GM18951 (cell line): ENCODE results near the gene DNAAF1.
"Not testable (repeated sequence)": the region's sequence is repeated elsewhere in the genome, so short reads cannot be mapped to it uniquely, and the experiment has no call there.

Experiments
- POLR2A ChIP-seq: IDR thresholded peaks from 4 replicates; pipeline ENCODE4 v1.6.1; 2011; ENCODE audit warnings: mild to moderate bottlenecking; ENCODE audit not compliant: insufficient read length, insufficient read depth; ENCODE audit errors: extremely low read depth
- in situ Hi-C: fragments of 300-500 bp; cut with MboI; formaldehyde crosslinking; loops from one replicate; pipeline ENCODE4 v1.12.0; 2022; ENCODE audit warnings: low sequenced_read_pairs, mixed read lengths, inconsistent platforms; ENCODE audit not compliant: unreplicated experiment

Gene DNAAF1

GRCh38 chr16:84191466-84191865 lies 46.4 kb downstream of the DNAAF1 start:
- no peak for TF ChIP-seq POLR2A
- in situ Hi-C loops = loop anchor here (25.0 kb wide), 1 partner anchor 229 kb away; the partner anchor contains the start of genes NECAB2 and OSGIN1

DNA sequence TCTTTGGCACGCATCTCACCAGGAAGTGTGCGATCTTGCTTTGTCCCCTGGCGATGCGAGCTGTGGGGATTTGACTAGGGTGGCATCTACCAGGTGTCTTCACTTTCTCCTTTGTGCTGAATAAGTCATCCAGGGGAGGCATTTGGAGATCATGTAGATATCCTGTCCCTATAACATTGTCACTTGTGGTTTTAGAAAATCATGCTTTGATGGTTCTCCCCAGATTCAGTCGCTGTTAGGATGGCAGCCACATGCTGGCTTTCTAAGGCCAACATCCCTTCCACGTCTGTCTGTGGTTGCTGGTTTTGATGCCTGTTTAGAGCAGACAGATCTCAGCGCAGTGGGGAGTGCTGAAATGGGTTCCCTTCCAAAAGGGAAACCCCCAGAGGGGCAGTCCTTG lies 48.4 kb downstream of the DNAAF1 start:
- in situ Hi-C loops = loop anchor here (25.0 kb wide), 1 partner anchor 231 kb away; the partner anchor contains the start of genes NECAB2 and OSGIN1
- TF ChIP-seq POLR2A = no peak

DNA sequence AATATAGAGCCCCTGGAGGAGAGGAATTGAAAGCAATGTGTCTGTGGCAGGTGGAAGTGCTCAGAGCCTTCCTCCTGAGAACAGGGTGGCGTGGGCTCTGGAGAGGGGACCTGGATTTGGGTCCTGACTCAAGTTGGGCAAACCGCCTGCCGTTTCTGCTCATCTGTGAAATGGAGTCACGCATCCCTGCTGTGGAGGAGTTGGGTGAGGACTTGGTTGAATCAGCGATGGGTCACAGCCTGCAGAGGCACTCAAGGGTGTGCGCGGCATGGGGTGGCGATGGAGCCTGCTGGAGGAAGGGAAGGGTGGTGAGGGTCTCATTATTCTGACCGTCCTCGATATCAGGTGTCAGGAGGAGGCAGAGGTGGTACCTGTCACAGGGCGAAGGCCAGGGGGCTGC lies 48.9 kb downstream of the DNAAF1 start:
- TF ChIP-seq POLR2A = no peak
- in situ Hi-C loops = loop anchor here (25.0 kb wide), 1 partner anchor 232 kb away; the partner anchor contains the start of genes NECAB2 and OSGIN1

GRCh38 chr16:84194470-84195200 lies 49.5 kb downstream of the DNAAF1 start:
- in situ Hi-C loops = loop anchor here (25.0 kb wide), 1 partner anchor 232 kb away; the partner anchor contains the start of genes NECAB2 and OSGIN1
- TF ChIP-seq POLR2A = no peak

GRCh38 chr16:84195201-84196093 lies 50.3 kb downstream of the DNAAF1 start:
- in situ Hi-C loops = loop anchor here (25.0 kb wide), 1 partner anchor 233 kb away; the partner anchor contains the start of genes NECAB2 and OSGIN1
- no peak for TF ChIP-seq POLR2A

DNA sequence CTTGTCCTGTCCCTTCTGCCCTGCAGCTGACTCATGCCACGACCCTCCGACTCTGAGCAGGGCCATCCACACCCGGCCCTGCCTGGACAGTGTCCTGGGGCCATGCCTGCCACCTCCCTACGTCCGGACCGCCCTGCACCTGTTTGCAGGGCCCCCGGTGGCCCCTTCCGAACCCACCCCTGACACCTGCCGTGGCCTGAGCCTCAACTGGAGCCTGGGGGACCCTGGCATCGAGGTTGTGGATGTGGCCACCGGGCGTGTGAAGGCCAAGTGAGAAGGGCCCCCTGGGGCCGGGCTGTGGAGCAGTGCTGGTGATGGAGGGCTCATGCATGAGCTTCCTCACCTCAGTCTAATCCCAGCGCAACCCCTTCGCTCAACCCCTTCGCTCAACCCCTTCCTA lies 51.0 kb downstream of the DNAAF1 start:
- in situ Hi-C loops = loop anchor here (25.0 kb wide), 1 partner anchor 234 kb away; the partner anchor contains the start of genes NECAB2 and OSGIN1
- TF ChIP-seq POLR2A = no peak

DNA sequence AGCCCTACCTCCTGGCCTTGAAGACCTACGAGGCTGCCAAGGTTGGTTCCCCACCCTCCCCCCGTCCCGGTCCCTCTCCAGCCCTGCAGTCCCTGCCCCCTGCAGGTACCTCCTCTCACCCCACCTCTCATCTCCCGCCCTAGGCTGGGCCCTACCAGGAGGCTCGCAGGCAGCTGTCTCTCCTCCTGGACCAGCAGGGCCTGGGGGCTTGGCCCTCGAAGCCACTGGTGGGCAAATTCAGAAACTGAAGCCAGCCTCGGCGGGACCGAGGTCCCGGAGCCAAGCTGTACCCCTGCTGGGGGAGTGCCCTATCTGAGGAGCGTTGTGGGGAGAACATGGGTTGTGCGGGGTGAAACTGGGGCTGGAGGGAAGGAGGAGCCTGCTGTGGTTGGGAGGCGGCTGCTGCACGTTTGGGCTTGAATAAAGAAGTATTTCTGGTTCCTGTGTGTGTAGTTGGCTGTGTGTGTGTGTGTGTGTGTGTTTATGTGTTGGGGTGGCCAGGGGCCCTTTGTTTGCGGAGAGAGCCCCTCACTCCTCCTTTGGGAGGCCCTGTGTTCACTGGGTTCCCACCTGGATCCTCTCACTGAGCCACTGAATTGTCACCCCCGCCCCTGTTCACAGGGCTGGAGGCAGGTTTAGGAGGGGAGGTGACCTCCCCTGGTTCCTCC lies 51.8 kb downstream of the DNAAF1 start:
- no peak for TF ChIP-seq POLR2A
- in situ Hi-C loops = loop anchor here (25.0 kb wide), 1 partner anchor 235 kb away; the partner anchor contains the start of genes NECAB2 and OSGIN1

DNA sequence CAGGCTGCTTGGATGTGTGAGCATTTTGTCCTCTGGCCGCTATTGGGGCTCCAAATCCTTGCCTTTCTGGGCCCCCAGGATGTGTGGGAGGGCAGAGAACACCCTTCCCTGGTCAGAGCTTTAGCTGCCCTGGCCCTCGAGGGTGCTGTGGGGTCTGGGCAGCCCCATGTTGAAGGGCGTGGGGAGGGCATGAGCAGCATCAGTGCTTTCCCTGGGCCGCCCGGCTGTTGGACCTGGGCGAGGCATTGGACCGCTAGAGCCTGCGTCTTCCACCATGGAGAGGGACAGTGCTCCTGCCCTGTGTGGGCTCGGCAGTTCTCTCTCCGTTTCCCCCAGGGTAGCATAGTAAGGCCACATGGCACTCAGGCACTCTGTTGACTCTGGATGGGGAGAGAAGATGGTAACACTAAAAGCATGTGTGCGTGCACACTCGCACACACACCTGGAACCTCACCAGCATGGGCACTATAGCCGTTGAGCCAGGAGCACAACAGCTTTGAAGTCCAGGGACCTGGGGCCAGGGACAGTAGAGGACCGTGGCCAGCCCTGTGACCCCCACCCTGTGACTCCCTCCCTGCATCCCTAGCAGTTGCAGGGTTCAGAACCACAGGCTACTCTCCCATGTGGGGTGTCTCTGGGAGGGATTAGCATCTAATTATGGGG lies 52.5 kb downstream of the DNAAF1 start:
- in situ Hi-C loops = loop anchor here (25.0 kb wide), 1 partner anchor 235 kb away; the partner anchor contains the start of genes NECAB2 and OSGIN1

DNA sequence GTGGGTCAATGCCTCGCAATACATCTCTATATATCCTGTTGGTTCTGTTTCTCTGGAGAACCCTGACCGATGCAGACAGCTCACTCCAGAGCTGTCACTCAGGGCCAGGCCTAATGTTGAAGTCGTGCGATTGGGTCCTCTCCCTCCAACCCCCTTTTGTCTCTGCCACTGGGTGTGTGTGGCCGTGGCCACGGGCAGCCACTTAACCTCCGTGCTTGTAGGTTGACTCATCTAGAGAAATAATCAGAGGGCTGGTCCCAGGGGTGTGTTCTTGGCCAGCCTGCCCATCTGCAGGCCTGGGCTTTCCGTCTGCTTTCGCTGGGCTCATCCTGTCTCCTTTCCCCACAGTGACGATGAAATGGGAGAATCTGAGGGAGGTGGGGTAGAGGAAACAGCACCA lies 53.3 kb downstream of the DNAAF1 start:
- in situ Hi-C loops = loop anchor here (25.0 kb wide), 1 partner anchor 236 kb away; the partner anchor contains the start of genes NECAB2 and OSGIN1
- TF ChIP-seq POLR2A = no peak

More for the DNA sequence above, 52.5 kb downstream of the DNAAF1 start:
- no peak for TF ChIP-seq POLR2A

DNA sequence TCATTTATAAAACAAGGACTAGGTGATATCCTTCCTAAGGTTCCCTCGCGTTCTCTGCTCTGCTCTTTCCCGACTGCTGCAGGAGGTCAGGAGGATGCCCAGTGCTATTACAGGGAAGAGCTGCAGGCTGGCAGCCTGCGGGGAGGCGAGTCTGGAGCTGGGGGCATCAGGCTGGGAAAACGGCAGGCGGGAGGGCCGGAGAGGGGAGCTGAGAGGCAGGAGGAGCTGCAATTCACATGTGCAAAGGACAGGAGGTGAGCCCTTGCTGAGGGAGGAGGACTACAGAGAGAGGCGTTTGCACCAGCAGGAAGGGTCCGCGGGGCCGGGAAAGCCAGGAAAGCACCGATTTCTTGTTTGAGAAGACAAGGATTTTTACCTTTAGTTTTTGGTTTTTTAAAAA lies 54.0 kb downstream of the DNAAF1 start:
- in situ Hi-C loops = loop anchor here (25.0 kb wide), 1 partner anchor 237 kb away; the partner anchor contains the start of genes NECAB2 and OSGIN1
- no peak for TF ChIP-seq POLR2A

GRCh38 chr16:84199861-84200260 lies 54.8 kb downstream of the DNAAF1 start:
- in situ Hi-C loops = loop anchor here (25.0 kb wide), 1 partner anchor 238 kb away; the partner anchor contains the start of genes NECAB2 and OSGIN1
- no peak for TF ChIP-seq POLR2A

DNA sequence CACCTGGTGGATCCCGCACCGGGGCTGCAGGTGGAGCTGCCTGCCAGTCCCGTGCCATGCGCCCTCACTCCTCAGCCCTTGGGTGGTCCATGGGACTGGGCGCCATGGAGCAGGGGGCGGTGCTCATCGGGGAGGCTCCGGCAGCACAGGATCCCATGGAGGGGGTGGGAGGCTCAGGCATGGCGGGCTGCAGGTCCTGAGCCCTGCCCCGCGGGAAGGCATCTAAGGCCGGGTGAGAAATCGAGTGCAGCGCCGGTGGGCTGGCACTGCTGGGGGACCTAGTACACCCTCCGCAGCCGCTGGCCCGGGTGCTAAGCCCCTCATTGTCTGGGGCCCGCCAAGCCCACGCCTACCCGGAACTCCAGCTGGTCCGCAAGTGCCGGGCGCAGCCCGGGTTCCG lies 59.4 kb downstream of the DNAAF1 start:
- in situ Hi-C loops = not testable (repeated sequence)

- in situ Hi-C loops = not testable (repeated sequence)
These were observed 60.0 kb downstream of the DNAAF1 start for GRCh38 chr16:84205123-84205522.
